ENCODE measurements around the gene RCAN1.

- TF ChIP-seq CTCF (IDR thresholded peaks at IDR 0.05) (no peak), POLR2A (IDR thresholded peaks at IDR 0.05) (no peak), EP300 (IDR thresholded peaks at IDR 0.05) (no peak)
Observed at GRCh38 chr21:34557261-34557660, 57.7 kb downstream of the RCAN1 start.

All from suprapubic skin (tissue), 3 donors.